ENCODE results near the gene TICRR.
"Not testable (repeated sequence)": the region's sequence is repeated elsewhere in the genome, so short reads cannot be mapped to it uniquely, and the experiment has no call there.

TICRR gene

GRCh38 chr15:89559769-89560264 is 15.5 kb upstream of the TICRR start:
- no peak for DNase-seq

- no peak for DNase-seq
Measured at GRCh38 chr15:89566181-89566580, 9.1 kb upstream of the TICRR start.

- DNase-seq = no peak
Measured at GRCh38 chr15:89566621-89567294, 8.5 kb upstream of the TICRR start.

GRCh38 chr15:89569090-89569745 is 6.1 kb upstream of the TICRR start:
- no peak for DNase-seq

- no peak for DNase-seq
Measured at GRCh38 chr15:89575656-89576416, 567 bp downstream of the TICRR start.

GRCh38 chr15:89576417-89576773 is 1.1 kb downstream of the TICRR start:
- DNase-seq = no peak

- no peak for DNase-seq
Measured at GRCh38 chr15:89577776-89578115, 2.5 kb downstream of the TICRR start.

GRCh38 chr15:89578146-89578545 is 2.9 kb downstream of the TICRR start:
- no peak for DNase-seq

GRCh38 chr15:89580747-89581146 is 5.5 kb downstream of the TICRR start:
- DNase-seq = not testable (repeated sequence)

GRCh38 chr15:89586651-89587050 is 11.4 kb downstream of the TICRR start:
- no peak for DNase-seq

GRCh38 chr15:89587955-89588354 is 12.7 kb downstream of the TICRR start:
- no peak for DNase-seq

GRCh38 chr15:89591834-89592233 is 16.6 kb downstream of the TICRR start:
- no peak for DNase-seq

GRCh38 chr15:89593018-89593417 is 17.7 kb downstream of the TICRR start:
- DNase-seq = no peak

- DNase-seq = no peak
Measured at GRCh38 chr15:89599021-89599420, 23.8 kb downstream of the TICRR start.

GRCh38 chr15:89611317-89611716 is 36.0 kb downstream of the TICRR start:
- DNase-seq = no peak

- DNase-seq = no peak
Measured at GRCh38 chr15:89613031-89613430, 37.8 kb downstream of the TICRR start.

GRCh38 chr15:89614164-89614563 is 38.9 kb downstream of the TICRR start:
- DNase-seq = no peak

GRCh38 chr15:89615135-89615534 is 39.9 kb downstream of the TICRR start:
- DNase-seq = no peak

GRCh38 chr15:89616228-89616627 is 41.0 kb downstream of the TICRR start:
- no peak for DNase-seq

- DNase-seq = no peak
Measured at GRCh38 chr15:89621547-89621946, 46.3 kb downstream of the TICRR start.

GRCh38 chr15:89623165-89623564 is 47.9 kb downstream of the TICRR start:
- DNase-seq = no peak

- DNase-seq = no peak
Measured at GRCh38 chr15:89625716-89626115, 50.4 kb downstream of the TICRR start.
